Neuronal stem cell (in vitro differentiated cells): ENCODE measurements around the gene BMP6.

Source experiments
- DNase-seq: peaks from one replicate; pipeline ENCODE4 v3.0.0-alpha.2; 2013; ENCODE audit warnings: low spot score
- H2AFZ ChIP-seq: one replicate; pipeline ENCODE4 v1.6.1; 2013; ENCODE audit warnings: mild to moderate bottlenecking, low read length, inconsistent platforms
- H2AK5ac ChIP-seq: 2 replicates; pipeline ENCODE4 v1.6.1; 2013; ENCODE audit warnings: low read depth, mild to moderate bottlenecking, inconsistent platforms, low read length, moderate library complexity, mixed read lengths
- H2BK120ac ChIP-seq: 2 replicates; pipeline ENCODE4 v1.6.1; 2013; ENCODE audit warnings: low read depth, mild to moderate bottlenecking, inconsistent platforms, low read length, moderate library complexity, mixed read lengths
- H2BK12ac ChIP-seq: one replicate; pipeline ENCODE4 v1.6.1; 2013; ENCODE audit warnings: low read length, inconsistent platforms
- H2BK15ac ChIP-seq: 2 replicates; pipeline ENCODE4 v1.6.1; 2013; ENCODE audit warnings: mild to moderate bottlenecking, low read length, inconsistent platforms, mixed read lengths
- H2BK5ac ChIP-seq: one replicate; pipeline ENCODE4 v1.6.1; 2013; ENCODE audit warnings: inconsistent platforms, mild to moderate bottlenecking, low read length, moderate library complexity
- H3K14ac ChIP-seq: one replicate; pipeline ENCODE4 v1.6.1; 2013; ENCODE audit warnings: low read length, inconsistent platforms
- H3K18ac ChIP-seq: 2 replicates; pipeline ENCODE4 v1.6.1; 2013; ENCODE audit warnings: low read length, inconsistent platforms
- H3K23ac ChIP-seq: 2 replicates; pipeline ENCODE4 v1.6.1; 2013; ENCODE audit warnings: low read depth, mild to moderate bottlenecking, mixed read lengths, low read length, inconsistent platforms; ENCODE audit not compliant: poor library complexity
- H3K27ac ChIP-seq: replicated peaks from 3 replicates; pipeline ENCODE4 v1.5.1; 2013; ENCODE audit warnings: low read length, inconsistent platforms
- H3K27me3 ChIP-seq, 3 experiments: 2 replicates each; pipeline ENCODE4 v1.6.1; 2013; ENCODE audit warnings: low read length in 3 of 3, mild to moderate bottlenecking in 2 of 3, inconsistent platforms in 1 of 3, low read depth in 1 of 3, mixed read lengths in 1 of 3, moderate library complexity in 1 of 3; ENCODE audit not compliant: control insufficient read depth in 3 of 3, insufficient read depth in 3 of 3
- H3K36me3 ChIP-seq, 2 donors: replicated peaks in 1 of 2; 2 replicates each; pipeline ENCODE4 v1.6.1; 2013; ENCODE audit warnings: low read length in 2 of 2; ENCODE audit not compliant: control insufficient read depth in 2 of 2, insufficient read depth in 2 of 2
- H3K4ac ChIP-seq: 2 replicates; pipeline ENCODE4 v1.6.1; 2013; ENCODE audit warnings: inconsistent platforms, mild to moderate bottlenecking, low read length, moderate library complexity
- H3K4me1 ChIP-seq, 2 donors: 1 replicate in 1 of 2; 2 replicates in 1 of 2; pipeline ENCODE4 v1.6.1; 2013; ENCODE audit warnings: low read length in 2 of 2, low read depth in 1 of 2; ENCODE audit not compliant: control insufficient read depth in 2 of 2, insufficient read depth in 1 of 2
- H3K4me2 ChIP-seq: one replicate; pipeline ENCODE4 v1.6.1; 2013; ENCODE audit warnings: mild to moderate bottlenecking, low read length, inconsistent platforms; ENCODE audit not compliant: insufficient read depth, poor library complexity, severe bottlenecking
- H3K4me3 ChIP-seq, 2 donors: 2 replicates each; pipeline ENCODE4 v1.5.1; 2013; ENCODE audit warnings: low read length in 2 of 2, mild to moderate bottlenecking in 2 of 2, inconsistent platforms in 1 of 2, moderate library complexity in 1 of 2
- H3K79me1 ChIP-seq: one replicate; pipeline ENCODE4 v1.6.1; 2013; ENCODE audit warnings: low read depth, mild to moderate bottlenecking, inconsistent platforms, low read length, moderate library complexity
- H3K9ac ChIP-seq: one replicate; pipeline ENCODE4 v1.6.1; 2013; ENCODE audit warnings: mild to moderate bottlenecking, low read depth, low read length, inconsistent platforms; ENCODE audit not compliant: poor library complexity
- H3K9me3 ChIP-seq, 2 donors: replicated peaks in 1 of 2; 2 replicates each; pipeline versions ENCODE3 to v1.6.1; 2013; ENCODE audit warnings: low read length in 2 of 2, mild to moderate bottlenecking in 2 of 2, inconsistent platforms in 1 of 2, low read depth in 1 of 2, mixed read lengths in 1 of 2, moderate library complexity in 1 of 2; ENCODE audit not compliant: control insufficient read depth in 2 of 2, insufficient read depth in 1 of 2
- H4K8ac ChIP-seq: one replicate; pipeline ENCODE4 v1.6.1; 2013; ENCODE audit warnings: low read depth, mild to moderate bottlenecking, inconsistent platforms, low read length, moderate library complexity
- H4K91ac ChIP-seq: one replicate; pipeline ENCODE4 v1.6.1; 2013; ENCODE audit warnings: low read length, low read depth, mild to moderate bottlenecking, inconsistent platforms; ENCODE audit not compliant: poor library complexity
- WGBS, 2 donors: extraction: QIAGEN DNeasy Blood & Tissue Kit; methylation state at CpG; one replicate each; pipeline ENCODE4 v1.1.7; 2013; ENCODE audit warnings: missing lambda C conversion rate in 2 of 2, mixed read lengths in 1 of 2; ENCODE audit not compliant: insufficient read length in 2 of 2, insufficient replicate concordance in 1 of 2; ENCODE audit errors: extremely low coverage in 2 of 2; 5-methylcytosine and 5-hydroxymethylcytosine counted together

Gene BMP6

DNA sequence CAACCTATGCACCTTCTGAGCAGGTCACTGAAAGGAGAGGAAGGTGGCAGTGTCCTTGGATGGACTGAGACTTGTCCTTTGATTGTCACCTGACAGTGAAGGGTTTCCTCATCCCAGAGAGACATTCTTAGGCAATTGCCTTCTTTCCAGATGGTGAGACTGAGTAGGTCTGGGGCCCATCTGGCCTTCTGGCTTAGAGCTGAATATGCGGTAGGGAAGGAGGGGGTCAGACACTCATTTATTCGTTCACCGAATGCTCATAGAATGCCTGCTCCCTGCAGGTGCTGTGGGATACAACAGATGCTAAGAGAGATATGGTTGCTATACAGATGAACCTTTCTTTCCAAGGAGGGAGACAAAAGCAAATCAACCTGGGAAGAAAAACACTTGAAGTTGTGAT lies 76.8 kb downstream of the BMP6 start:
- no CpG with 5 or more reads among the region's 3 CpGs for WGBS, 2 donors
- DNase-seq, result no peak

DNA sequence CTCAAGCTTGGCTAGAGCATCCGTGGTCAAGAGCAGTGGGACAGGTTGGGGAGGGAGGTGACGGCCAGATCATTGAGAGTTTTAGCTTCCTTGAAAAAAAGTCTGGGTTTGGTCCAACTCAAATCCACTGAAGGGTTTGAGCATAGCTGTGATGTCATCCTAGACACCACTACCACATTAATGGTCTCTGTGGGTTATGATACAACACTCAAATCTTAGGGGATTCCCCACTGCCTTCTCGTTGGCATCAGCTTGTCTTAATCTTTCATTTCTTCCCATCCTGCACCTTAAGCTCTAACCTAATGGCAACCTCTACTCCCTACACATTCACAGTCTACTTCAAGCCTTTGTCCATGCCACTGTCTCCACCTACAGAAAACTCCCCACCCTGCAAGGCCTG lies 77.3 kb downstream of the BMP6 start:
- Histone ChIP-seq H4K8ac (no peak overlapping the region), H3K27me3 (peaks cover 0 to 4% (median 2%) of the 10 kb centered on the region in 3 experiments), H3K4me1 (no peaks in the 10 kb centered on the region), H3K9me3 (no peaks in the 10 kb centered on the region), H2AFZ (no peak overlapping the region), H4K91ac (no peak overlapping the region), H2BK120ac (no peak overlapping the region), H3K36me3 (no peaks in the 10 kb centered on the region), H3K4me2 (no peak overlapping the region), H2AK5ac (no peak overlapping the region), H3K23ac (no peak overlapping the region), H3K4me3 (no peak overlapping the region), H3K9ac (no peak overlapping the region), H2BK5ac (no peak overlapping the region), H3K18ac (no peak overlapping the region), H3K14ac (no peak overlapping the region), H3K27ac (no peak overlapping the region), H3K4ac (no peak overlapping the region), H2BK15ac (no peak overlapping the region), H2BK12ac (no peak overlapping the region), H3K79me1 (no peaks in the 10 kb centered on the region)
- no CpG with 5 or more reads among the region's 3 CpGs for WGBS, 2 donors
- DNase-seq, result no peak

More for the DNA sequence above, 76.8 kb downstream of the BMP6 start:
- H3K9me3 ChIP-seq, result no peaks in the 10 kb centered on the region
- H2BK120ac ChIP-seq, result no peak overlapping the region
- H3K23ac ChIP-seq, result no peak overlapping the region
- H2AK5ac ChIP-seq, result no peak overlapping the region
- no peak overlapping the region for H4K8ac ChIP-seq
- H2BK5ac ChIP-seq, result no peak overlapping the region
- no peak overlapping the region for H3K27ac ChIP-seq
- no peak overlapping the region for H2BK12ac ChIP-seq
- H2BK15ac ChIP-seq, result no peak overlapping the region
- H3K14ac ChIP-seq, result no peak overlapping the region
- no peak overlapping the region for H3K18ac ChIP-seq
- H3K36me3 ChIP-seq, result no peaks in the 10 kb centered on the region
- no peak overlapping the region for H4K91ac ChIP-seq
- no peak overlapping the region for H2AFZ ChIP-seq
- H3K4me3 ChIP-seq, result no peak overlapping the region
- no peak overlapping the region for H3K4ac ChIP-seq
- no peaks in the 10 kb centered on the region for H3K4me1 ChIP-seq
- H3K27me3 ChIP-seq, result peaks cover 0 to 4% (median 2%) of the 10 kb centered on the region in 3 experiments
- no peak overlapping the region for H3K4me2 ChIP-seq
- H3K9ac ChIP-seq, result no peak overlapping the region
- H3K79me1 ChIP-seq, result no peaks in the 10 kb centered on the region

DNA sequence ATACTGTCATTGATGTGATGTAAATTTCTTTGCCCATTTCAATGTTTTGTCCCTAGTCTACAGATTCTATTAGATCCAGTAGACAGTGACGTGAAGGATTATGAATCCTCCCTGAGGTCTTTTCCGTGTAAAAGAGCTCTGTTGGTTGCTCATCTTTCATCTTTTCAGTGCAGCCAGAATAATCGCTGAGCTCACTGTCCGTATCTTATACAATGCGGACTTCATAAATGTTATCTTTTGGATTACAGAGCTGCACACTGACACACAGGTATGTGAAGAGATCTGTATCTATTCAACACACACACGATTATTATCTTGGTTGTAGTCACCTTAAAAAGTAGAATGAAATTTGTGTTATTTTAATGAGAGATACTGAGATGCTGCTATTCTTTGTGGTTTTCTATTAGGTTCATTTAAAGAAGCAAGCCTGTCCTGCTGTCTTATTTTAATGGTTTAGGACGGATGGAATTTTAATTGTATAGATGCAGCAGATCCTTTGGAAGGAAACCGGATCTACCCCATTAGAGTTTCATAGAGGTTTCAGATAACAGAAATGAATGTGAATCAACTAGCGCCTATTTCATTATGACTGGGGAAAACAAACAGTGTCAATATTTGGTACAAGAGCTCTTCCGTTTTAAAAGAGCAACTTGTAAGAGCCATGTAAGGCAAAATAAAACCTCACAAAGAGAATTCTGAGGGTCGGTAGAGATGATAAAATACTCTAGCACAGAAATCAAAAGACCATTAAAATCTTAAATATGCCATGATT lies 79.4 kb downstream of the BMP6 start:
- H3K4me2 ChIP-seq, result no peak overlapping the region
- no peak overlapping the region for H2BK120ac ChIP-seq
- no peaks in the 10 kb centered on the region for H3K4me1 ChIP-seq
- no peak overlapping the region for H2BK12ac ChIP-seq
- H4K91ac ChIP-seq, result no peak overlapping the region
- H3K18ac ChIP-seq, result no peak overlapping the region
- WGBS, 2 donors, result no CpG with 5 or more reads among the region's 11 CpGs
- H3K14ac ChIP-seq, result no peak overlapping the region
- H3K79me1 ChIP-seq, result no peaks in the 10 kb centered on the region
- no peak overlapping the region for H3K27ac ChIP-seq
- no peak overlapping the region for H3K9ac ChIP-seq
- no peak overlapping the region for H3K23ac ChIP-seq
- H3K9me3 ChIP-seq, result no peaks in the 10 kb centered on the region
- peaks cover 0 to 4% (median 2%) of the 10 kb centered on the region in 3 experiments for H3K27me3 ChIP-seq
- H3K4ac ChIP-seq, result no peak overlapping the region
- H4K8ac ChIP-seq, result no peak overlapping the region
- H3K36me3 ChIP-seq, result no peaks in the 10 kb centered on the region
- DNase-seq, result no peak
- no peak overlapping the region for H2AFZ ChIP-seq
- no peak overlapping the region for H2BK5ac ChIP-seq
- no peak overlapping the region for H2BK15ac ChIP-seq
- H3K4me3 ChIP-seq, result no peak overlapping the region
- H2AK5ac ChIP-seq, result no peak overlapping the region

DNA sequence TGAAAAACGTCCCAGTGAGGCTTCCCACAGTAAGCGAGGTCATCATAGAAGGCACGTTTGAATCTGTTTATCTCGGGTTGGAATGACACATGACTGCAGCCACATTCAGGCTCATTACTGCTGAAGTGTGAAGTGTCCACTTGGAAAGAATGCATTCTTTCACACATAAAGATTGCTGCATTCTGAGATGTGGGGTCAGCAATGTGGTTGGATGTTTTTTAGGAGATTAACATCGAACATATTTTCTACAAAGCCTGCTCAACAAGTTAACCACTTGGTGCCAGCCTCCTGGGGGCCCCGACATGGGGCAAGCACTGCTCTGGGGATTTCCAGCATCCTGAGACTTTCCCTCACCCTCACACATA lies 79.9 kb downstream of the BMP6 start:
- Histone ChIP-seq H2BK15ac (no peak overlapping the region), H3K79me1 (no peaks in the 10 kb centered on the region), H3K4me2 (no peak overlapping the region), H3K4me3 (no peak overlapping the region), H3K27me3 (peaks cover 0 to 4% (median 2%) of the 10 kb centered on the region in 3 experiments), H3K9me3 (no peaks in the 10 kb centered on the region), H3K27ac (no peak overlapping the region), H2AK5ac (no peak overlapping the region), H4K91ac (no peak overlapping the region), H3K9ac (no peak overlapping the region), H2BK12ac (no peak overlapping the region), H3K14ac (no peak overlapping the region), H2BK5ac (no peak overlapping the region), H3K4me1 (no peaks in the 10 kb centered on the region), H3K18ac (no peak overlapping the region), H2AFZ (no peak overlapping the region), H3K36me3 (no peaks in the 10 kb centered on the region), H3K23ac (no peak overlapping the region), H3K4ac (no peak overlapping the region), H4K8ac (no peak overlapping the region), H2BK120ac (no peak overlapping the region)
- WGBS, 2 donors, result no CpG with 5 or more reads among the region's 6 CpGs
- no peak for DNase-seq
